GM21723 (cell line): ENCODE results near the gene KRT2.

Experiments
- ATAC-seq: cut with Tn5 transposase; IDR thresholded peaks from one replicate; pipeline ENCODE4 v1.9.1; 2021; ENCODE audit warnings: mild to moderate bottlenecking, moderate library complexity; ENCODE audit not compliant: unreplicated experiment

The KRT2 gene

DNA sequence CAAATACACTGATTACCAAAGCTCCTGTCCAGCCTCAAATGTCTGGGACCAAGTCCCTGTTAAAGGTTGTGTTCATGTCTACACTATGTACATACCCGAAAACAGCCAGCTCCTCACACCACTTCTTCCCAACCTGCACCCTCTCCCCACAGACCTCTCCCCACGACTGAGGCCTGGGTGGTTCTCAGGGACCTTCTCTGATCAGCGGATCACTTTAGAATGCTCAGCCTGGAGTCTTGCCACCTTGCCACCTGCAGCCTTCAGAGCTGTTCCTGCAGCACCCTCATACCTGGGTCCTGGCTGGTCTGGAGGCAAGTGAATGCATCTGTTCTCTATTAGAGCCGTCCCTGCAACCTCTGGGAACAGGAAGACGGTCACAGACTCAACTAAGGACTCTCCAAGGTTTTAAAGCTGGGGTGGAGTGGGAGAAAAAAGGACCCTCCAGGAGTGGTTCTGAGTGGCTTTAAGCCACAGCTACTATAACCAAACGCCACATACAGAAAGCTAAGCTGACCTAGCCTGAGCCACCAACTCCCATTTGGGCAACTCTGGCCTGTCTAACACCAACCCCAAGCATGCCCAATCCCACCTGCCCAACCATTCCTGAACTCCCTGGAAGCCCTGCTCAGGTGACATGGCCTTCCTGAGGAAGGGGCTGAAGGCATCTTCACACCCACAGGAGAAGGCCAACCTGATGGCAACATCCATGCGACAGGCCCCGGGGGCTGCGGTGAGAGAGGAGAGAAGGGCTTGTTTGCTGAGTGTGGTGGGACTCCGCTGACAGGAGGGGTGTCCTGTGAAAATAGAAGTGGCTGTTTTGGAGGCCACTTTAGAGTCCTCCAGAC is 8.6 kb downstream of the KRT2 start:
- no peak for ATAC-seq

DNA sequence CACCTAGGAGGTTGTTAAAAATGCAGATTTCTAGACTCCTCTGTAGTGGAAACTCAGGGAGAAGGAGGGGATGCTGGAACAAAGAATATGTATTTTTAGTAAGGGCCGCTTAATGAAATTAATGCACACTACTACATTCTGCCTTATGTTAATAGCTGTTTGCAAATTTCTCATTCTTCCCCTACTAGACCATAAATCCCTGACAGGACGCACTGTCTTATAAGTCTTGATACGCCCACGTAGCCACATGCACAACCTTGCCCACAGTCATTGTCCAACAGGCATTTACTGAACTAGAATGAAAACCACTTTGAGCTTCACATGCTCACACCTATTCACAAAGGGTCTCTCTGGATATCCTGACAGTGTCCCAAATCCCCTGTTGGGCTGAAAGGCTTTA is 10.5 kb downstream of the KRT2 start:
- no peak for ATAC-seq

DNA sequence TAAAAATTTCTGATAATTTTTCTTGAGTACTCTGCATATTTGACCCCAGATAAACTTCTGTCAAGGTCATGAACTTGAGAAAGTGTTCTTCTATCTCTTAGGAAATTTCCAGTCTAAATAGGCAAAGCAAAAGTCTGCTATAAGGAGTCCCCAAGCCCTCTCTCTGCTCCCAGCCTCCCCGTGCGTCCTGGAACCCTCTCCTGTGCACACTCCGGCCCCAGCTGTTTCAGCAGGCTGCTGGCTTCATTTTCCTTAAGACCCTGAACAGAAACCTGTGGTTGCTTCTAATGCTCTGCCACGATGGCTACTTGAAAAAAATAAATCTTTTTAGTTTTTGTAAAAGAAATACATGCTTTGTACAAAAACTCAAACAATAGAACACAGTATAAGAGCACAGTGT is 14.7 kb downstream of the KRT2 start:
- ATAC-seq = no peak

- ATAC-seq = no peak
Measured at GRCh38 chr12:52636592-52637258, 15.3 kb downstream of the KRT2 start.

GRCh38 chr12:52636189-52636588 is 15.8 kb downstream of the KRT2 start:
- ATAC-seq = no peak

DNA sequence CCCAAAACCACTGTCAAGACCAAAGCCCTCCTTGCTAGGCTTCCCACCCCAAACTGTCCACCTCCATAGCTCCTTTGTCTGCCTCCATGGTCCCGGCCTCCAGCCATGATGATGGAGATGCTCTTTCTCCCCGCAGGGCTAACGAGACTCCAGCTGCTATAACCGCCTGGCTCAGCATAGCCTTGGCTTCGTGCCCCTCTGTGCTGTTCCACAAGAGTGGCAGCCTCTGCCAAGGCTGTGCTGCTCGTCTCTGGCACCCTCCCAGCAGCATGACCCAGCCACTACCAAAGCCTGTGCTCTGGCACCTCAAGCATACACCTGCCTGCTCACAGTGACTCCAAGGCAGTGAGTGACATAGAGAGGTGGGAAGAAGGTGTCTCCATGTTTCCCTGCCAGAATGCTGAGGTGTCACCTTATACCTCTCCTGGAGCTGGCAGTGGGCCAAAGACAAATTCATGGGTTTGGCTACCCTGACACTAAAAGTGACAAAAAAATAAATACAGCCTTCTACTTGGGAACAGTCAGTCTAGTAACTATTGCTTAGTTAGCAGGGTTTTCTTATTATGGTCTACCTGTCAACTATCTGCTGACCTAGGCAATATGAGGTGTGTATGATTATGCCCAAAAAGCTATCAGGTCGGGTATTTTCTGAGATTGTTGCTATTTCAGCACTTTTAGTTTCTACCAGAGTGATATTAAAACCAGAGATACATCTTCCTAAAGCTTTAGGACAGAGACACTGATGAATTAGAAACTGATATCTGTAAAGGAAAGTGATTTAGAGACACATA is 17.6 kb downstream of the KRT2 start:
- no peak for ATAC-seq

- no peak for ATAC-seq
Measured at GRCh38 chr12:52633383-52633782, 18.6 kb downstream of the KRT2 start.

DNA sequence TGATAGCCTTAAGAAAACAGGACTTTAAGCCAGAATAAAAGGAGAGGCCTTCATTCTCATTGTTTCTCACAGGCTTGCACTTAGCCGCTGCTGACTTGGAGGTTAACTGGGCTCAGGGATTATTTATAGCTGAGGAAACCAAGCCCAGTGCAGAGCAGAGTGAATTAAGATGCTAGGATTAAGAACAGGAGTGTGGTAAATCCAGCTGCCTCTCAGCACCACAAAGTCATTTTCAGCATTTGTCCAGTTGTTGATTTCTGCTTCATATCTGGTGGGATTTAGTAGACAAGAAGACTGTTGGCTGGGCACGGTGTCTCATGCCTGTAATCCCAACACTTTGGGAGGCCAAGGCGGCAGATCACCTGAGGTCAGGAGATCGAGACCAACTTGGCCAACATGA is 19.4 kb downstream of the KRT2 start:
- no peak for ATAC-seq

DNA sequence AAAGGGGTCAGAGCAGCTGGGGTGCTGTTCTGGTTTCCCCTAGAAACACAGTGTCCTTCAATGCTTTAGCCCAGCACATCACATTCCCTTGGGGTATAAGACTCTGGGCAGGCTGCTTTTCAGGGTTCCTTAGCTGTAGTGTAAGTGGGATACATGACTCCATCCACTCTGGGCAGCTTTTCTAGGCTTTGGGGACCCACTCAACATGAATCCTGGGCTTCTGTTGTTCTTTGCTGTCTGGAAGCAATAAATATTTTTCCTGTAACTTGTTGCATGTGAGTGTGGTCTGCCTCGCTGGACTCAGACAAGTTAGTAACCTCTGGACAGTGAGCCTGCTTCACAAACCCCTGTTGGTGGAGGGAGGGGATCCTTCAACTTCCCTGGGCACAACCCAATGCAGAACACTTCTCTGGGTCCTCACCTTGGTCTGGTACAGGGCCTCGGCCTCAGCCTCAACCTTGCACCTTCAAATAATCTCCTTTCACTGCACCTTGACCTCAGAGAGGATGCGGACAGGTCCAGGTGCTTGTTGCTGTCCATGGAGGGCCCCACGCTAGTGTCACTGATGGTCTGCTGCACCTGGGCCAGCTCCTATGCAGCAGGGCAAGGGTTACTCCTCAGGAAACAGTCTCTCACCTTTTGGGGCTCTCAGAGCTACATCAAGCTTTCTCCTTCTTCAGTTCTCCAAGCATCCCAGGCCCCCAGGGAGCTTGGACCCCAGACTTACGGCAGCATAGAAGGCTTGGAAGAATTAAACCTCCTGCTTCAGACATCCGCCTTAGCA is 20.1 kb downstream of the KRT2 start:
- no peak for ATAC-seq

DNA sequence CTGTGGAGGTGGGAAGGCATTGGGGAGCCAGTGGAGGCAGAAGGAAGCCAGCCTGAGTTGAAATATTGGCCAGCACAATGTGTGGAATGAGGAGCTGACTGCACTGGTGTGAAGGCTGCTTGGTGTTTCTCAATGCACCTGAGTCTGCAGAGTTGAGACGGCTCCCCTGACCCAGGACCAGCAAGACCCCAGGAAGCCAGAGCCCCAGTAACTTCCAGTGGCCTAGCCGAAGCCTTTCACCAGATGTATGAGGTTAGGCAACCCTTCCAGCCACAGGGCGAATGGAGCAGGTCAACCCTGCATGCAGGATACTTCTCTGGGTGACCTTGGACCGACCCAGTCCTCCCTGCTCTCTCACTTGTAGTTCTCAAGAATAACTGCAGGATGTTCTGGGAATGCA is 20.7 kb downstream of the KRT2 start:
- ATAC-seq = no peak

DNA sequence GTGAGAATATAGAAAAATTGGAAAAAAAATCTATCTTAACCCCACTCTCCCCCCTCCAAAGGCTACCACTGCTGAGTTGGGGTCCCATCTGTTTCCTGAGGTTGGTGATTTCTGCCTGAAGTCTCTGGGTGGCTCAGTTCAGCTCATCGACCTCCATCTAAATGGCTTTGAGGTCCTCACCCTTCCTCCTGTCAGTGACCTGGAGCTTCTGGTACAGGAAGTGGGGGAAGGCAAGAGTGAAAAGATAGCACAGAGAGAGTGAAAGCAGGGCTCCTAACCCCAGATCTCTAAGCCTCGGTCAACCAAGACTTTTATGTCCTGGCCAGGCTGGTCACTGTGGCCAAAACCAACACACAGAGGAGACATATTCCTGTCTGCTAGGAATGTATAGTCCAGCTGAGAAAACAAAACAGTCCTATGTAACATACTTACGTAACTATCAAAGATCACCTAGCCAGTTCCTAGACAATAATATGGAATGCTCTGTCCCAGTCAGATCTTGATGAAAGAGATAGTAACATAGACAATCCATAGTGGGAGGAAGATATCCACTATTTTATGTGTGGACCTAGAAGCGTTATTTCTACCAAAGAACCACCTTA is 21.3 kb downstream of the KRT2 start:
- no peak for ATAC-seq

GRCh38 chr12:52630008-52630500 is 22.0 kb downstream of the KRT2 start:
- no peak for ATAC-seq

GRCh38 chr12:52629281-52630007 is 22.6 kb downstream of the KRT2 start:
- ATAC-seq = no peak

GRCh38 chr12:52628841-52629240 is 23.2 kb downstream of the KRT2 start:
- ATAC-seq = no peak

DNA sequence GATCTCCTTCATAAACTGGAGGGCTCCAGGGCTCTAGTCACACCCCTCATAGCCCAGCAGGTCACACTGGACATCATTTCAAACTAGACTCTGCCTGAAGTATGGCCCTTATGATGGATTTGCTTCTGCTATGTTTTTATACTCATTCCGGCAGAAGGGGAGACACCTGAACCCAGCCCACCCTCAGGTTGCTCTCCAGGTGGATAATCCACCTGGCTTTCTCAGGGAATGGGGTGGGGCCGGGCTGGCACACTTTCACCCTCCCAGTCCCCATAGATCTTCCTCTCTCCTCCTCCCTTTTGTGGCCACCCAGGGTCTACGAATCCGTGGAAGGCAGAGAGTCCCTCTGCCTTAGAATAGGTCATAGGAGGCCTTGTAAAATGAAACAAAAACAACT is 23.9 kb downstream of the KRT2 start:
- no peak for ATAC-seq

- ATAC-seq = no peak
Measured at GRCh38 chr12:52627395-52628110, 24.5 kb downstream of the KRT2 start.

DNA sequence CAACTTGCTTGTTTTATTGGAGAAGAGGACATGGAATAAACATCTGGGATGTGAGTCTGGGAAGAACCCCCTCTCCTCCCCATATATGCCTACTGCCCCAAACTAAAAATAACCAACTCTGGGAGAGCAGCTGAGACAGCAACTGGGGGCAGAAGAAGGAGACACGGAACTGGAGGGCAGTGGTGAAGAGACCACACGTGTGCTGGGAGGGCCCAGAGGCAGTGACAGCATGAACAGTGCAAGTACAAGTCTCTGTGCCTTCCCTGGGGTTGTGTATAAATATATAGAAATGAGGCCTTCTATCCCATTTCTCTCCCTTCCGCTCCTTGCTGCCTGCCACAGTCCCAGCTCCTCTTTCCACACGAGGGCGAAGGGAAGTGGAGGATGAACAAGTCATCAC is 29.7 kb downstream of the KRT2 start:
- no peak for ATAC-seq

DNA sequence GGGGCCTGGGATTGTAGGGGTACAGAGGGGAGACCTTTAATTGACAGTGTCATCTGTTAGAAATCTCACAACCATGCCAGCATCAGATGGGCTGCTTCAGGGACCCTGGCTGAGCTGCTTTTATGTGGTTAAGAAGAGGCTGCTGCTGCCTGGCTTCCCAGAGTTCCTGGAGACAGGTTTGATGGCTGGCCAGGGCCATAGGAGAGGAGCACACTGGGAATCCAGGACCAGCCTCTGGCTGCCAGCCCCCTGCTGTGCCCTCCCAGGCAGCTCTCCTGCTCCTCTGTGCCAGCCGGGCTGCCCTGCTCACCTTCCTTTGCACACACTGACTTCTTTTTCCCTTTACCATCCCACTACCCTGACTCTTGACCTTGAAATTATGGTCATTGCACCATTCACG is 33.1 kb downstream of the KRT2 start:
- ATAC-seq = no peak

DNA sequence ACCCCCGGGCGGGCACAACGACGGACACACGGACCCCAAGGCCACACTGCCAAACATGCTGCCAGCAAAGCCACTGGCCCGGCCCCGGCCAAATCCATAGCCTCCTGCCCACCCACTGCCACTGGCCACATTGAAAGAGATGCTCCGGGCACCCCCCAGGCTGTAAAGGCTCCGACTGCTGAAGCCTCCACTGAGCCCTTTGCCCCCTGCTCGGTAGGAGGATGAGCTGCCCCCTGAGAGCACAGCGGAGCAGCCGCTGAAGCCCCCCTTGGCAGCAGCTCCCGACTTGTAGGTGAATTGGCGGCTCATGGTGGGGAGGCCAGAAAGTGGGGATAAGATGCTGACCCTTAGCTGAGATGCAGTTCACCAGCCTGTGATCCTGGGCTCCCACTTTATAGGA is 33.8 kb downstream of the KRT2 start, which contains the start of gene KRT73:
TSS of gene KRT73 (minus strand) at position 344 of the 400 bp plus-strand sequence. CDS start at position 309, 35 bp downstream.
- no peak for ATAC-seq
